AG09309 (cell line): ENCODE measurements around the gene CAPG.
"Not testable (repeated sequence)": the region's sequence is repeated elsewhere in the genome, so short reads cannot be mapped to it uniquely, and the experiment has no call there.

Experiments used
- DNase-seq: peaks from one replicate; pipeline ENCODE4 v3.0.0-alpha.2; 2010; ENCODE audit warnings: low read depth
- H3K4me3 ChIP-seq: 2 replicates; pipeline ENCODE4 v1.5.1; 2011; ENCODE audit warnings: mild to moderate bottlenecking, low read depth, low read length, moderate library complexity; ENCODE audit not compliant: control insufficient read depth
- CTCF ChIP-seq: IDR thresholded peaks from 2 replicates; pipeline ENCODE4 v1.5.1; 2011; ENCODE audit warnings: mild to moderate bottlenecking, low read depth, low read length, inconsistent platforms; ENCODE audit not compliant: insufficient read depth, control insufficient read depth; ENCODE audit errors: missing control alignments

Gene CAPG

GRCh38 chr2:85387754-85388153 is 22.4 kb downstream of the CAPG start:
- no peak for DNase-seq
- TF ChIP-seq CTCF = no peak
- H3K4me3 ChIP-seq = no peak overlapping the region

- DNase-seq = no peak
- no peak overlapping the region for H3K4me3 ChIP-seq
- no peak for TF ChIP-seq CTCF
Observed at GRCh38 chr2:85385746-85386145, 24.4 kb downstream of the CAPG start.

- H3K4me3 ChIP-seq = no peak overlapping the region
- TF ChIP-seq CTCF = no peak
- no peak for DNase-seq
Observed at GRCh38 chr2:85383850-85384249, 26.3 kb downstream of the CAPG start.

GRCh38 chr2:85383151-85383550 is 27.0 kb downstream of the CAPG start:
- not testable (repeated sequence) for DNase-seq, H3K4me3 ChIP-seq

GRCh38 chr2:85380048-85380447 is 30.1 kb downstream of the CAPG start:
- DNase-seq = no peak

GRCh38 chr2:85378257-85378656 is 31.9 kb downstream of the CAPG start:
- no peak for TF ChIP-seq CTCF
- DNase-seq = no peak
- no peak overlapping the region for H3K4me3 ChIP-seq

More at GRCh38 chr2:85380048-85380447, 30.1 kb downstream of the CAPG start:
- TF ChIP-seq CTCF = no peak
- H3K4me3 ChIP-seq = no peak overlapping the region

- no peak overlapping the region for H3K4me3 ChIP-seq
- no peak for DNase-seq
- TF ChIP-seq CTCF = no peak
Observed at GRCh38 chr2:85377083-85377482, 33.1 kb downstream of the CAPG start.
